GM21528 (cell line): Measurements from ENCODE around the gene HPSE2.

ENCODE experiments used
- ATAC-seq: cut with Tn5 transposase; IDR thresholded peaks from one replicate; pipeline ENCODE4 v1.9.1; 2021; ENCODE audit warnings: mild to moderate bottlenecking, moderate library complexity; ENCODE audit not compliant: unreplicated experiment, low FRiP score

HPSE2 gene

DNA sequence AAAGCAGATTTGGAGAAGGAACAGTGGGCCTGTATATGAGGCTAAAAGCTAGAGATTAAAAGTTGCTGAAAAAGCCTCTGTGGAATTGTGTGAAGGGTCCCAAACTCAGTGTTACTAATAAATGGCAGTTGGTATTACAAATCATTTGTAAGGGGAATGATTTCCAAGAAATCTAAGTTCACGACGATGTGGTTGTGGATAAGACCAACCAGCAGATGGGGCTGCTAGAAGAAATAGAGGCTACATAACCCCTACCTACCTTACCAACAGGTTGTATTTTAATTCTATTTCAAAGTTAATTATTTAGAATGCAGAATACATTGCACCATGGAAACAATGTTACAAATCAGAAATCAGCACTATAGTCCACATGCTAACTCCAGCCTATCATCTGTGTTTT is 377.1 kb downstream of the HPSE2 start:
- no peak for ATAC-seq

GRCh38 chr10:98855403-98856189 is 380.1 kb downstream of the HPSE2 start:
- ATAC-seq = no peak

DNA sequence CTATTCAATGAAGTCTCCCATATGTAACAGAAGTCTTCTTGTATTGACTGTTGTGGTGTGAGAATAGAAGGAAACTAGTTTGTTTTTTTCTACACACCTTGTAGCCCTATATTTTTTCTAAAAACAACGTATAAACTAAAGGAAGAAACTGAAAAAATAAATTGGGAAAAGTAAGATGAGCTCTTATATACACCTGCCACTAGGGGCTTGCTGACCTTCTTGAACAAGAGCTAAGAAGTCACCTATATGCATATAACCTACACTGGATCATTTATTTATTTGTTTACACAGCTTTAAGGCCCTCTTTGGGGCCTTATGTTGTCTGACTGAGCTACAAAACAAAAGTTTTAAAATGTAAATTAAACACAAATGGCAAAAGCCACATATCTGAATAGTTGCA is 383.0 kb downstream of the HPSE2 start:
- no peak for ATAC-seq

- no peak for ATAC-seq
Measured at GRCh38 chr10:98848361-98848760, 387.3 kb downstream of the HPSE2 start.

- no peak for ATAC-seq
Measured at GRCh38 chr10:98846787-98847186, 388.9 kb downstream of the HPSE2 start.

GRCh38 chr10:98833542-98833941 is 402.1 kb downstream of the HPSE2 start:
- ATAC-seq = no peak

GRCh38 chr10:98832738-98833137 is 402.9 kb downstream of the HPSE2 start:
- ATAC-seq = no peak

- ATAC-seq = no peak
Measured at GRCh38 chr10:98832196-98832595, 403.5 kb downstream of the HPSE2 start.

DNA sequence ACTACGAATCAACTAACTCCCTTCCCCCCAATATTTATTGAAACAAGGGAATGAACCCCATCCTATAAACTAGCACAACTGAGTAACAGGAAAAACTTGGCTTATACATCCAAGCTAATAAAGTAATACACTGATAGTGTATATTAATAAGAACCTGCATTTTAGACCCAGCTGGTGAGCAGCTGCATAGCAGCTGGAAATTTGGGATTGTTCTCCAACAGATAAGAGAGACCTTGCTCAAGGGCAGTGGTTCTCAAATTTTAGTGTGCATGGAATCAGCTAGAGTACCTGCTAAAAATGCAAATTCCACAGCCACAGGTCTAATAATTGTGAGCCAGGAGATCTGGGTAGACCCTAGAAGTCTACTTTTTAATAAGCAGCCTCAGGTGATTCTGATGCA is 404.3 kb downstream of the HPSE2 start:
- no peak for ATAC-seq

DNA sequence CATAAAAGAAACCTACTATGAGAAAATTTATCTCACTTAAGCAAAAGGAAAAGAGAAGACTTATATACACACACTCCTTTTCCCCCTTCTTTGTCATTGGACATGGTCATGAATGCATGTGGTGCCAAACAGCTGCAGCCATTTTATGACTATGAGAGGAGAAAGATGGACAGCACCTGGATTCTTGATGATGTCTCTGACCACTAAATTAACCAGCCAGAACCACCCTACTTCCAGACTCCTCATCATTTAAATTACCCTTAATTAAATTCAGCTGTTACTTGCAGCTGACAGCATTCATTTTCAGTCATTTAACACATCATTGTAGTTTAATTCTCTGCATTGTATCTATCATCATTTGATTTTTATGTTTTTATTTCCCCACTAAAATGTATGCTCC is 409.9 kb downstream of the HPSE2 start:
- no peak for ATAC-seq

GRCh38 chr10:98817396-98817795 is 418.3 kb downstream of the HPSE2 start:
- ATAC-seq = no peak

DNA sequence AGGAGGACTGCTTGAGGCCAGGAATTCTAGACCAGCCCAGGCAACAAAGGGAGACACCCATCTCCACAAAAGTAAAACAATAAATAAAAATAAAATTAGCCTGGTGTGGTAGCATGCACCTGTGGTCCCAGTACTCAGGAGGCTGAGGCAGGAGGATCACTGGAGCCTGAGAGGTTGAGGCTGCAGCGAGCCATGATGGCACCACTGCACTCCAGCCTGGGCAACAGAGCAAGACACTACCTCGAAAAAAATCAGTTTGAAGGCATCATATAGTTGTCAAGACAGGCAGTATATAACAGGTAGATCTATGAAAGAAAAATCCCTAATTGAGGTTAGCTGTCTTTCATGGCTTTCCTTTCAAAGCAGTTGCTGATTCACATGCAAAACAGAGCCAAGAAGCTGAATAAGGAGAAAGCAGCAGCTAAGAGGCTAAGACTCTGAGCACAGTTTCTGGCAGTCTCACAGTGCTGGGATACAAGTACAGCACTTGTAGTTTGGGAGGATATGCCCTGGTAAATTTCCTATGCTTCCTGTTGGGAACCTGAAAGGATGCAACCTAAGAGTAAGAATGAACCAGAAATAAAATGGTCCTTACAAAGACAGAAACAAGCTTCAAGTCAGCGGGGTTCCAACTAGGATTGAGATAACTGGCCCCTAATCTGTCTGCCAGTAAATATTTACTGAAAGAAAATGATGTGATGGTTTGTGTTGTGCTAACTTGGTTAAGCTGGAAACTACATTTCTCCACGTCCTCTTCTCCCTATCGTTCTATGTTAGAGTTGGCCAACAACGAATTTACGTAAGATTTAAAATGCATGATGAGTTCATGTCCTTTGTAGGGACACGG is 420.4 kb downstream of the HPSE2 start:
- no peak for ATAC-seq

GRCh38 chr10:98814470-98814869 is 421.2 kb downstream of the HPSE2 start:
- no peak for ATAC-seq

DNA sequence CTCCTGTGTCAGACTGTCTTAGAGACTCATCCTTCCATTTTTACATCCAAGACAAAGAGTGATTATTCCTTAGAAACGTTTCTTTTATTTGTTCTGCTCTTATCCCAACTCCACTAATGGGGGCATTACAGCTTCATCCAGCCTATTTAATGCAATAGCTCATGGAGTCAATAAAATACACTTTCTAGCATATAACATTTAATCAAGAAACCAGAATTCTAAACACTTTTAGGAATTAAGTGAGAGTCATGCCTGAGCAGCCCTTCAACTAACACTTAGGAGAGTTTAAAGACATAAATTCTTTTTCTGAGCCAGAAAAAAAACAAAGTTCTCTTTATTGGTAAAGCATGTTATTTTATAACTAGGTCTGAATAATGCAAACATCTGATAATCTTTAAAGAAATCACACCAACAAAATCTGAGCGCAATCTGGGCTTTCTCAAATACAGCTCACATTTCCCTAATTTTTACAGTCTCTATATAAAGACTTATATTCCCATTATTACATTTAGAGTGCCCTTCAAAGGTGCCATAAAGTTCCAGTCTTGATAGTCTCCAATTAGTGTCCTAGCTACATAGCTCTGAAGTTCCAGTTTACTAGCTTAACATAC is 427.3 kb downstream of the HPSE2 start:
- no peak for ATAC-seq

- ATAC-seq = no peak
Measured at GRCh38 chr10:98800263-98800662, 435.4 kb downstream of the HPSE2 start.

DNA sequence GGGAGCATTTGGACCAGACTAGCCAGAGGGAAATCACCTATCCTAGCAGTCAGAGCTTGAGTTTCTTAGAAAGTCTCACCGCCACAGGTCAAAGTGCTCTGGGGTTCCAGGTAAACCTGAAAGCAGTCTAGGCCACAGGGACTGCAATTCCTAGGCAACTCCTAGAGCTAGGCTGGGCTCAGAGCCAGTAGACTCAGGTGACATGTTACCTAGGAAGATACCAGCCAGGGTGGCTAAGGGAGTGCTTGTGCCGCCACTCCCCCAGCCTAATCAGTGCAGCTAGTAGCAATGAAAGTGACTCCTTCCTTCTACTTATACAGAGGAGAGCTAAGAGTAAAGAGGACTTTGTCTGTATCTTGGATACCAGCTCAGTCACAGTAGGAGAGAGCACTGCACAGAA is 440.2 kb downstream of the HPSE2 start:
- no peak for ATAC-seq

DNA sequence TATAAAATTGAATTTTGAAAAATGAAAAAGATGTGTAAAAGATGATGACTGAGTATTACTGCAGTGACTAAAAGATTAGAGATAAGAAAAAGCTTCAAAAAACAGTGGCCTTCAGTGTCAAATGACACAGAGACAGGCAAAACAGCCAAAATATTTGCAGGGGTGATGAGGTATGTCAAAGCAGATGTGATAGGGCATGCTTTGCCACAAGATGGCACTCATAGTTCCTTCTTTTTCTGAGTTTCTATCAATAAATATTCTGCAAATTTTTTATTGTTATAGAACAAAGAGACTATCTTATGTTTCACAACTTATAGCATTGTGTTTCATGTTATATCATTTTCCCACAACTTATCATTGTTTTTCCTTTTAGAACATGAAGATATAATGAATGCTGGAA is 444.8 kb downstream of the HPSE2 start:
- no peak for ATAC-seq

DNA sequence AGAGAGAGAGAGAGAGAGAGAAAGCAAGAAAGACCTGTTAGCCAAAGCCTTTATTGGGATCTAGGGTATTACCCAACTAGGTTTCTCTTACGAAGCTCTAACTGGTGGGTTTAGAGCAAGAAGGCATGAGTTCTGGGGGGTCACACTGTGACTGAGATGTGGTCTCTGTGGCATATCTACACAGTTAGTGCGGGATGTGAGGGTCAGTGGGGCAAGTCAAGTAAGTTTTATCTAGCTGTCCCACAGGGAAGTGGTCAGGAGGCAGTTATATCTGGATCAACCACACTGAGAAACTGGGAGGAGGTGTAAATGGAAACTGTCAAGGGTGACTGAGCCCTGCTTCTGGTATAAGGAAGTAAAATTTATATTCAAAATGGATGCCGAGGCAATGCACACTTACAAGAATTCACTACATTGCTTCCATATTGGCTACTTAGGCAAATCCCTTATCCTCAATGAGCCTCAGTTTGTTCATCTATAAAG is 457.3 kb downstream of the HPSE2 start:
- no peak for ATAC-seq

DNA sequence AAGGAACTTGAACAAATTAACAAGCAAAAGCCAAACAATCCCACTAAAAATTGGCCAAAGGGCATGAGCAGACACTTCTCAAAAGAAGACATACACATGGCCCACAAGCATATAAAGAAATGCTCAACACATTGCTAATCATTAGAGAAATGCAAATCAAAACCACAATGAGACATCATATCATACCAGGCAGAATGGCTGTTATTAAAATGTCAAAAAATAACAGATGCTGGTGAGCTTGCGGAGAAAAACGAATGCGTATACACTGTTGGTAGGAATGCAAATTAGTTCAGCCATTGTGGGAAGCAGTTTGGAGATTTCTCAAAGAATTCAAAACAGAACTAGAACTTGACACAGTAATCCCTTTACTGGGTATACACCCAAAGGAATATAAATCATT is 477.2 kb downstream of the HPSE2 start:
- no peak for ATAC-seq

DNA sequence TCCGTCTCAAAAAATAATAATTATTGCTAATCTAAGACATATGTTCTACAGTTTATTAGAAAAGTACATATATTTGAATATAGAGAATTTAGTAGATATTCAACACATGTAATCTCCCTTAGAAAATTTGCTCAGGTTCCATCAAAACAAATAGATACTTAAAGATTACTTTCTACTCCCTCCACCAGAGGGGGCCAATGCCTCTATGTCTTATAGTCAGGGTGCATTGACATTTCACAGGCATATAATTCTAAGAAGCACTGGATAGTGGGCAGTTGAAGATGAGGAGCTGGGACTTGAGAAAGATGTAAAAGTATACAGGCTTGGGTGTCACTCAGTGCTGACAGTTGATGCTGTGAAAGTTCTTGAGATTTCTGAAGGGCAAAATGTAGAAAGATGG is 487.4 kb downstream of the HPSE2 start:
- no peak for ATAC-seq

DNA sequence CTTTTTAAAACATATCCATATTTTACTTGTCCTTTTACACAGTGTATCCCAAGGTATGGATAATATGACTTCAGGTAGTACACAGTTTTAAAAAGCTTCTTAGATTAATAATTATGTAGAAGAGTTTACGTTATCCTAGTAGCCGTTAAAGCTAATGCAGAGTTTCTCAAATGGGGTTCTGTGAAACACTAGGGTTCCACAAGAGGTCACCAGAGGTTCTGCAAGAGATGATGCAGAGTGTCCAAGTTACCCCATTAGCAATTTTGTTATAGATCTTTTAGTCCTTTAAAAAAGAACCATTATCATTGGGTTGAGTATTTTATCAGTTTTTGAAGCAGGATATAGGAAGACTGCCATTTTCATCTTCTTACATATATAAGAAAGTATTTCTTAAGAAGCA is 490.0 kb downstream of the HPSE2 start:
- no peak for ATAC-seq
